EL (cell line): Measurements from ENCODE around the gene CFAP46.
A peak's percentile ranks its signal among the peaks of the same experiment; 100 is the strongest.
"Not testable (repeated sequence)": the region's sequence is repeated elsewhere in the genome, so short reads cannot be mapped to it uniquely, and the experiment has no call there.

ENCODE experiments used
- DNase-seq: peaks from one replicate; pipeline ENCODE4 v3.0.0-alpha.2; 2016

CFAP46 gene

DNA sequence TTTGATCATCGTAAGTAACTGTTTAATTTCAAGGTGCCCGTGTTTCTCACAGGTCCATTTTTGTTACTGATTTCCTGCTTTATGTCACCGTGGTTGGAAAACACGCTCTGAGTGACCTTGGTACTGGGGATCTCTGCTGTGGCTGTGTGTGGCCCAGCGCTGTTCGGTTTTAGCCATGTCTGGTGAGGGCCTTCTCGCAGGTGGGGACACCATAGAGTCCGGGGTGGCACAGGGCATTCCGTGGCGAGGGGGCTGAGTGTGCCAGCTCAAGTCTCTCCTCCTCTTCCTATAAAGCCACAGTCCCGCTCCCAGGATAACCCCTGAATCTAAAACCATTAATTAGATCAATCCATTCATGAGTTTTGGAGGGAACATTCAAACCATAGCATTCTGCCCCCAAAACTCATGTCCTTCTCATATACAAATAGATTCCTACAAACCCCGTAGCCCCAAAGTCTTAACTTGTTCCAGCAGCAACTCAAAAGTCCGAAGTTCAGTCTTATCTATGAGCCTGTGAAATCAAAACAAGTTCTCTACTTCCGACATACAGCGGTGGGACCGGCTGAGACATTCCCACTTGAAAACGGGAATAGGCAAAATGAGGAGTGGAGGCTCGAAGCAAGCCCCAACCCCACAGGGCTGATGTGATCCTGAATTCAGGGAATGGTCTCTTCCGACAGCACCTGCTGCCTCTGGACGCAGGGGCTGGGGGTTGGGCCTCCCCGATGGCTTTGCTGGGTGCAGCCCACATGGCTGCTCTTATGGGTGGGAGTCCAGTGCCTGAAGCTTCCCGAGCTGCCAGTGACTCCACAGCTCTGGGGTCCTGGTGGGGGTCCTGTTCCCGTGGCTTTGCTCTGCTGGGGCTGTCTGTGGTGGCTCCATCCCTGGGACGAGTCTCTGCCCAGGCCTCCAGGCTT is 101.4 kb downstream of the CFAP46 start:
- DNase-seq: no peak

DNA sequence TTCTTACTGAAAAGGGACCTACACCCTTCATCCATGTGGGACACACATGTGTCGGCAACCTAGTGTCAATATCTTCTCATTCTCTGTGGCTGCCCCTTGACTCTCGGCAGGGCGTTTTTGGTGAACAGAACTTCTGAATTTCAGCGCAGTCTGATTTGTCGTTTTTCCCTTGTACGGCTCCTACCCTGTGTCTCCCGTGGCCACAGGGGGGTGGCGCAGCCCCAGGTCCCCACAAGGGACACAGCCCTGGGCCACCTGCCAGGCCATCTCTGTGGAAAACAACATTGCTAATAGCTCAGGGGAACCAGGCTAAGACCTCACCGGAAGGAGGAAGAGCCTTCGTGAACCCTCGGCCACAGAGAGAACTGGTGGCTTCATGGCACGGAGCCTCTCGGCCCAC is 103.3 kb downstream of the CFAP46 start:
- no peak for DNase-seq

DNA sequence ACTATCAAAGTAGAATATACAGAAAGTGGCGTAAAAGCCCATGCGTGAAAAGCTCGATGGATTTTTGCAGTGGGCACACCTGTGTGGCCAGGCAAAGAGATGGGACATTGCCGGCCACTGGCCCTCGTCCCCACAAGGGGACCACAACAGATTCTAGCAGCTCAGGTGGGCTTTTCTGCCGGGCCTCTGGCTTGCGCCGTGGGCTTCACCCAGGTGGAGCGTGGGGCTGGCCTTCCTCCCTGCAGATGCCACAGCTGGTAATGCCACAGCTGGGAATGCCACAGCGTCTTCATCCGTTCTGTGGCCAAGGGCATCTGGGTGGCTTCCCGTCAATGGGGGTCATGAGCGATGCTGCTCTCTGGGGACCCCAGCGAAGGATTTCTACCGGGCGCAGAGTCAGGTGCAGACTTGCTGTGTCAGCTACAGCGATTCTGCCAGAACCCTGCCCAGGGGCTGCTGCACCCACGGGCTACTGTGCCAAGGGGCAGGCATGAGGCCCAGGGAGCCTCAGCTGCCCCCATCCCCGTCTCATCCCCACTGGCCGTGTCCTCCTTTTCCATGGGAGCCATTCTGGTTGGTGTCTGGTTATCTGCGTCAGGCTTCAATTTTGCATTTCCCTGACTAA is 103.9 kb downstream of the CFAP46 start:
- no peak for DNase-seq

DNA sequence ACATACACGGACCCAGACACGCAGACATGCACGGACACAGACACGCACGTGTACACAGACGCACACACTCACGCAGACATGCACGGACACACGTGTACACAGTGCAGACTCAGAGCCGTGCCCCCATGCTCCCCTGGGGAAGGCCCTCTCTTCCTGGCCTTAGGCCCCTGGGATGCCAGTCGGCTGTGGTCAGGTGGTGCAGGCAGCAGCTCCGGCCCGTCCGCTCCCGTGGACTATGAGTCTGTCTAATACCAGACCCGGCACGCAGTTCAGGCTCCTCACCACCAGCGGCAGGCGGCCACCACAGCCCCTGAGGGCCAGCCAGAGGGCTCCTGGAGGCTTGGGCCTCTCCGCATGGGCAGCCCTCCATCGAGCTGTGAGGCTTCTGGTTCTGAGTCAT is 104.5 kb downstream of the CFAP46 start:
- no peak for DNase-seq

DNA sequence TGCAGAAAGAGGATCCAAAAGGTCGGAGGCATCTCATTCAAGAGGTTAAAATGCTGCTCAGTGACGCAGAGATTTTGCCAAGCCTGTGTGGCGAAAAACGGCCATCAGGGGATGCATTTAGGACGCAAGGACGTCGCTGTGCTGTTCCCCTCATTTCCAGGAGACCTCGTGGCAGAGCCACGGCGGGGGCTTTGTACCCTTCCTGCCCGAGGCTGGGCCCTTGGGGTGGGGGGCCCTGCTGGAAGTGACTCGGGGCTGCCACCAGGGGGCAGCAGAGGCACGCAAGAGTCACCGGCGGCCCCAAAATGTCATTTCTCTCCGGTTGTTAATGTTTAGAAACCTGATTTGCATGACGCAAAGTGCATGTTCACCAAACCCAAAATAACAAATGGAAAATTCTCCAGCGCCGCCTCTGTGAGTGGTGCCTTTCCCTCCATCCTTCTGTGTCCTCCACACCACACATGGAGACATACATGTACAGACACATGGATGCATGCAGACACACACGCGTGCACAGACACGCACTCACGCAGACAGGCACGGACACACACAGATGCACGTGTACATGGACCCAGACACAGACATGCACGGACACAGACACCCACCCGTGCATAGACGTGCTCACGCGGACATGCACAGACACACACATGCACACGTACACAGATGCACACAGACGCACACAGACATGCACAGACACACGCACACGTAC is 105.4 kb downstream of the CFAP46 start:
- peak; percentile 15 for DNase-seq

DNA sequence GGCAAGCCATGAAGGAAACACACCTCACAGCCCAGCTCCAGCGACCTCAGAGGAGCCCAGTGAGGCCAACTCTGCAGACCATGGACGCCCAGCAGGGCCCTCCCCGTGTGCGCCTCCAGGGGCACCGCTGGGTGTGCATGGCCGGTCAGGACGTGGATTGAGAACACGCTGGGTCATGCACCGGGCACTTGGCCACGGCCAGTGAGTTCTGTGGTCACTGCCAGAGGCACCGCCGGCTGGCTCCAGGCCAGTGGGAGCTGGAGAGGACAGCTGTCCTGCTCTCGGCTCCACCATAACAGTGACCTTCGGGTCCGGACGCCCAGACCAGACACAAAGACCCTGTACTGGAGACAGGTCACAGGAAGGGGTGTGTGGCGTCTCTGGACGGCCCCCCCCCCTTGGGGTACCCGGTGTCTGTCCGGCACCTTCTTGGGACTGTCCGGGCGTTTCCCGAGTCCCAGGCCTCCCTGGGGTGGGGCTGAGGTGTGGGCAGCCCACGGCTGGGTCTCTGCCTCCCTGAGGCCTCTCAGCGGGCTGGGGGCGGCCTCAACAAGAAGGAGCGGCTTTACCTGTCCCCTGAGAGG is 106.0 kb downstream of the CFAP46 start:
- no peak for DNase-seq

DNA sequence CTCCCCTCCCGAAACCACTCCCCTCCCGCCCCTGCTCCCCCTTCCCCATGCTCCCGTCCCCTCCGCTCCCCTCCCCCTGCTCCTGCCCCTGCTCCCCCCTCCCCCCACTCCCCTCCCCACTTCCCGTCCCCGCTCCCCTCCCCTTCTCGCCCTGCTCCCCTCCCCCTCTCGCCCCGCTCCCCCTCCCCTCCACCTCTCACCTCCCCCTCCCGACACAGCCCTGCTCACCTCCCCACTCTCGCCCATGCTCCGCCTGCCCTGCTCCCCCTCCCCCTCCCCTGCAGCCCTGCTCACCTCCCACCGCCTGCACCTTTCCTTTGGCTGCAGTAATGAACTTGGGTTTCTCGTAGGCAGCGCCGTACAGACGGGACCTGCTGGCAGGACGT is 106.5 kb downstream of the CFAP46 start:
- DNase-seq: no peak

DNA sequence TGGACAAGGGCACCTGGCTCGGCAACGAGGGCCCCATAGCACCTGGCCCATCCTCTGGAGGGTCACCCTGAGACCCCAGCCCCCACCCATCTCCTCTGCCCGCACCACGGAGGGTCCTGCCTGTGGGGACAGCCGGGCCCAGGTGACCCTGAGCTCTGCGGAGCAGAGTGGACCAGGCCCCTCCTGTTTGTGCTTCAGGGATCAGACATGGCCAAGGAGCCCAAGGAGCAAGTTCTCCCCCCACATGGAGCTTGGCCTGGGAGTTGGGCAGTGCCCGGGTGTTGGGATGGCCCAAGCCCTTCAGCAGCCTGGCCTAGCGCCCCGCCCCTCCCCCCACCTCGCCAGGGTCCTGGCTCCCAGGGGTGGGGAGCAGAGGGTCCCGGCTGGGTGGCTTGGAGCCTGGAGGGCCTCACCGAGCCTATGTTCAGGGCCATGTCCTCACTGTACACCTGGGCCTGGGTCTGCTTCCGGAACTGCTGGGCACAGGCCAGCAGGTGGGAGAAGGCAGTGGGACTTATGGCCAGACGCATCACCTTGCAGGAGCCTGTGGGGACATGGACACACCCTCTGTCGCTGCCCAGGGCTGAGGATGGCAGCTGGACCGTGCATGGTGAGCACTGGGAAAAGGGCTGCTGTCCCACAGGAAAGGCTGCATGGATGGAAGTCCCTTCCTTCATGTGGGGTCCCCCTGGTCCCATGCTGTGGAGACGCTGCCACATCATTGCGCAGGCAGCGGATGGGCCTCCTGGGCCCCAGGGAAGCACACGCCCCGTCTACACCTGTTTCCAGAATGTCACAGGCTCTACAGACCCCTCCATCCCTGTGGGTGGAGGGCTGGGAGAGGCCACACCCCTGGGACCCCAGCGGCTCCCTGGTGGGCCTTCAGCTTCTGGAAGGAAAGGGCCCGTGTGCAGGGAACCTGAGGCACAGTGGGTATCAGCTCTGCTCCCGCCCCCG is 107.2 kb downstream of the CFAP46 start:
- no peak for DNase-seq

DNA sequence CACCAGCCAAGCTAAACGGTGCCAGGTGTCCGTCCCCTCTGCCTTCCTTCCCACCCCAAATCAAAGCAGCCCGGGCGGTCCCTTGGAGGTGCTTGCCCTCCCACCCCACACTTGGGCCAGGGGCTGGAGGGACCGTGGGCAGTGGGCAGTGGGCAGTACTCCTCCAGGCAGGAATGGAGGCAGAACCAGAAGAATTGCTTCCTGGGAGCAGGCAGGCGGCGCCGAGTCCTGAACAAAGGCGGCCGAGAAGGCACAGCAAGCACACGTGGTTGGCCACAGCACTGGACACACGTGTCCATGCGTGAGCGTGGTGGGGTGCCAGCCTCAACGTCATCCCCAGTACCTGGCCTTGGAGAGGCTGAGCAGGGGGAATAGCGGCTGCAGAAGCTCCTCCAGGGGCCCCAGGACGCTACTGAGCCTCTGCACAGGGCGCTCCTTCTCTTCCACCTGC is 108.0 kb downstream of the CFAP46 start:
- no peak for DNase-seq

DNA sequence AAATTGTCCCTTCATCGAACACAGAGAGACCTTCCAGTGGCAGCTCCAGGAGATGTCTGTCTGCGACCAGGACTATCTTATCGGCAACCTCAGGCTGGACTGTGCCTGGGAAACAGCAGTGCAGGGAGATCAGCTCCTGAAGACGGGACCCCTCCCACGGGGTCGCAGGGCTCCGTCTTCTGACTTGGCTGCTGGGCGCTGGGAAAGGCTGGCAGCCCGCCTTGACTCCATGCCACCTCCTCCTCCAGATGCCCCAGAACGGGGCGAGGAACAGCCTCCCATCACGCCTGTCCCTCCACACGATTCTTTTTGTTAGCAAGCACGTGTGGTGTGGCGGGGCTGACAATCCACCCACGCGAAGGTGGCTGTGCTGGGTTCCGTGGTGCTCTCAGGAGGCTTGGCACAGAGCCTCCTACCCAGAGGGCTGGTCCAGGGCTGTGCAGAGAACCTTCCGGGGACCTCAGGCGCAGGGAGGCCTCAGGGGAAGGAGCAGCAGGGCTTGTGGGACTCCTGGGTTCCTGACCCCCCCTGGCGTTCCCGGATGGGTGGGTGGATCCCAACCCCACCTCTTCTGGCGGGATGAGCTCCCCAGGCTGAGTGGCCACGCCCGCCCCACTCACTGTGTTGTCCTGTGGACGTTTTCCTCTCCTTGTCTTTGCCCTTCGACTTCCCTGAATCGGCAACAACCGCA is 108.8 kb downstream of the CFAP46 start:
- DNase-seq: no peak

DNA sequence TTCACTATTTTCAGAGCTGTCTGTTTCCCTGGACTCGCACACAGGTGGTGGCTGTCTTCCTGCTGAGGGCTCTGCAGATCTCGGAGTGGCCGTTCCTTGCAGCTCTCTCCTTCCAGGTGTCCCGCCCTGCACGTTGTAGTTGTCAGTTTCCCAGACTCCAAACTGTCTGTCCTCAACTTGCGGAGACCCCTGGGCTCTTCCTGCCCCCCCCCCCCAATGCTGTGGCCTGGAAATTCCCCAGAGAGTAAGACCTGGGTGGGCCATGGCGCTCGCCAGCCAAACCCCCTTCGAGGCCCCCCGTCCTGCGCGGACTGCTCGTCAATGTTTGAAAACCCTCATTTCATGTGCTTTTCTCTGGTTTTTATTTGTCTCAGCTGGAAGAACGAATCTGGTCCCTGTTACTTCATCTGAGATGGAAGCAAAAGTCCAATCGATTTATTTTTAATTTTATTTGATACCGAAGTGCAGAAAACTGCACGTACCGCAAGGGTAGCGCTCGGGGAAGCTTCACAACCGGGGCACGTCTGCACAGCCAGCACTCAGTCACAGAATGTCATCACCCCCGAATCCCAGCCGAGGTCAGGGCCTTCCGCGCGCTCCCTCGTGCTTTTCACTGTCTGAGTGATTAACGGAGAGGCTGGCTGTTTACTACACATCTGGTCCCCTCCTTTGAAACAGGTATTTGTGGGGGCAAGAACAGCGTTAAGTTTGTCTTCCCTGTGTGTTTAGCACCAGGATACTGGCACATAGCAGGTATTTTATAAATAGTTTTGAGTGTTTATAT is 110.0 kb downstream of the CFAP46 start:
- no peak for DNase-seq

DNA sequence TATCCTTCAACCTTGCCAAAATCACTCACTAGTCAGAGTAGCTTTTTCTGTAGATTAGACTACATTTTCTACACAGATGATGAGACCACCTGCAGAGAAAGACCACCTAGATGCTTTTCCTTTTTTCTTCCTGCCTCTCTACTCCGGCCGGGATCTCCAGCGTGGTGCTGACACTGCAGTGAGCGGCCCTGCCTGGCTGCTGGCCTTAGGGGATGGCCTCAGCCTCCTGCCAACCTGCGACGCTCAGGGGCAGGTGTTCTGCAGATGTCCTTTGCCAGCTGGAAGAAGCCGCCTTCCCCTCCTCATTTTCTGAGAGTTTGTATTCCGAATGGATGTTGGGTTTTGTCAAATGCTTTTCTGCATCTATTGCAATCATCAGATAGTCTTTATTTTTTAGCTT is 113.0 kb downstream of the CFAP46 start:
- DNase-seq: no peak

DNA sequence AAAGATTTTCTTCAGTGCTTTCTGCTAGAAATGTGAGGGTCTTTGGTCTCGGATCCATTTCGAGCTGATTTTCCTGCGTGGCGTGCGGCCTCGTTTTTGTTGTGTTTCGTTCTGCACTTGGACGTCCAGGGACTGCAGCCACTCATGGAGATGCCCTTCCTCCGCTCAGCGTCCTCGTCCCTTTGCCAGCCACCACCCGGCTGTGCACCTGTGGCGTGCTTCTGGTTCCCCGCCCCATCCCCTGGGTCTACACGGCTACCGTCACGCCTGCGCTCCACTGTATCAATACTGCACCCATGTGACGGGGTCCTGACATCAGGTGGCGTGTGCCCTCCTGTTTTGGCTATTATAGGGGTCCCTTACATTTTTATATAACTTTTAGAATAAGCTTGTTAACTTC is 113.7 kb downstream of the CFAP46 start:
- DNase-seq: no peak

DNA sequence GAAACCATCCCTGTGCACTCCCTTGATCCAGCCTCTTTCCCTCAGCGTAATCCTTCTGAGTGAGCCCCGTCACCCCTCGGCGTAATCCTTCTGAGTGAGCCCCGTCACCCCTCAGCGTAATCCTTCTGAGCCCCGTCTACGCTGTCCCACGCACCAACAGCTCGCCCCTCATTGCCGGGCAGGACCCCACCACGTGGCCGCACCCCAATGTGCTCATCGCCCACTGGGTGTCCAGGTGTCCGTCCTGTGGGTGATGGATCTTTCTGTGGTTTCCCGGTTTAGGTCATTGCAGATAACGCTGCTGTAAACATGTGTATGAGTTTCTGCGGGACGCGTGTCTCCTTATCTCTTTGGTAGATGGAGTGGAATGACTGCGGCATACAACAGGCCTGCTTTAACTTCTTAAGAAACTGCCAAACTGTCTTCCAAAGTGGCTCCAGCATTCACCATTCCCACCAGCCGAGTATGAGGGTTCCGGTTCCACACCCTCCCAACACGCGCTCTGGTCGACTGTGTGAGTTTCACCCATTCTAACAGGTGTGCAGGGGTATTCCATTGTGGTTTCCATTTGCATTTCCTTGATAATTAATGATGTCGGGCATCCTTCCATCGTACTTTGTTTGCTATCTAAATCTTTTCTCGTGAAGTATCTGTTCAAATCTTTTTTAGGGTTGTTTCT is 114.4 kb downstream of the CFAP46 start:
- no peak for DNase-seq

DNA sequence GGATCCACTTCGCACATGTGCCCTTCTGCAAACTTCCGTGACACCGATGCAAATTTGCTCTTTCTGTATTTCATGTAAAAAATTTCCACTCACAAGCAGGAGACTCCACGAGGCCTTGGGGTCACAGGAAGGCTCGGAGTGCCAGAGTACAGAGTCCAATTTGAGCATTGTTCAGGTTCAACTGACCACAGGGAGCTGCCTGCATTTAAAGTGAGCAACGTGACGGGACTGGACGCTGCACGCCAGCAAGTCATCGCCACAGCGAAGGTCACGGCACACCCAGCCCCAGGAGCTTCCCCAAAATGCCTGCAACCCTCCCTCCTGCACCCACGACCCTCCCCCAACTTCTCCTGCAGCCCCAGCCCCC is 115.0 kb downstream of the CFAP46 start:
- no peak for DNase-seq

DNA sequence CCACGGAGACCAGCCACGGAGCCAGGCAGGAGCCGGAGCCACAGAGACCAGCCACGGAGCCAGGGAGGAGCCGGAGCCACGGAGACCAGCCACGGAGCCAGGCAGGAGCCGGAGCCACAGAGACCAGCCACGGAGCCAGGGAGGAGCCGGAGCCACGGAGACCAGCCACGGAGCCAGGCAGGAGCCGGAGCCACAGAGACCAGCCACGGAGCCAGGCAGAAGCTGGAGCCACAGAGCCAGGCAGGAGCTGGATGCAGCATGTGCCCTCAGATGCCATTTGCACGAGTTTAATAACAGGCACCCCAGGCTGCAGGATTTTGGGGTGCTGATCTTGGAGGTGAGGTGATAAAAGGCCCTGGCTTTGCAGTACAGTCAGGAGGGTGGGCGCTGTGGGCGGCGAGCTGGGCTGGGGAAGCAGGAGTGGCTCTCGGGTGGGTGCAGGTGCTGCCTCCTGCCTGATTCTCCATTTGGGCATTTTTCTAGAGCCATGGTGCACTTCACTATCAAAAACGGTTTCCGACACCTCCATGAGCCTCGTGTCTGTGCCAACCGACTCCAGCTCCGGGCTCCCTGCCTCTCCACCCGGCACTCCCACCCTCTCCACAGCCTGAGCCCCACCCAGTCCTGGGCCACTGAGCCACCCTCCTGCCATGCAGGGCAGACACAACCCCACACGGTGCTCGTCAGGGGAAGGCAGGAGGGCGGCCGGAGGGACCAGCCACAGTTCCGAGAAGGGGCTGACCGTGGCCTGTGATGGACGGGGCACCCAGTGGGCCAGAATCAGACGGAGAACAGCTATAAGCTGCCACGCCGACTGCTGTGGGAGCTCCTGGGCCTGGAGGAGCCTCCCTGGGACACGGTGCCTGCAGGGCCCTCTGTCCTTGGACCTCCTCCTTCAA is 115.6 kb downstream of the CFAP46 start:
- DNase-seq: no peak

DNA sequence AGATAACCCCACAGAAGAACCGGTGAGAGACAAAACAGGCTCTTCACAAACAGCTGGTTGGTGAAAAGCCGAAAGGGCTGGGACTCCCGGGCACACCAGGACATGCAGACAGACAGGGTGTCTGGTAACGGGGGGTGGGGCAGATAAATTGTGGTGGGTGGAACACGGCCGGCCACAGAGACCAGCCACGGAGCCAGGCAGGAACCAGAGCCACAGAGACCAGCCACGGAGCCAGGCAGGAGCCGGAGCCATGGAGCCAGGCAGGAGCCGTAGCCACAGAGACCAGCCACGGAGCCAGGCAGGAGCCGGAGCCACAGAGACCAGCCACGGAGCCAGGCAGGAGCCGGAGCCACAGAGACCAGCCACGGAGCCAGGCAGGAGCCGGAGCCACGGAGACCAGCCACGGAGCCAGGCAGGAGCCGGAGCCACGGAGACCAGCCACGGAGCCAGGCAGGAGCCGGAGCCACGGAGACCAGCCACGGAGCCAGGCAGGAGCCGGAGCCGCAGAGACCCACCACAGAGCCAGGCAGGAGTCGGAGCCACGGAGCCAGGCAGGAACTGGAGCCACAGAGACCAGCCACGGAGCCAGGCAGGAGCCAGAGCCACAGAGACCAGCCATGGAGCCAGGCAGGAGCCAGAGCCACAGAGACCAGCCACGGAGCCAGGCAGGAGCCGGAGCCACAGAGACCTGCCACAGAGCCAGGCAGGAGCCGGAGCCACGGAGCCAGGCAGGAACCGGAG is 116.4 kb downstream of the CFAP46 start:
- DNase-seq: not testable (repeated sequence)

DNA sequence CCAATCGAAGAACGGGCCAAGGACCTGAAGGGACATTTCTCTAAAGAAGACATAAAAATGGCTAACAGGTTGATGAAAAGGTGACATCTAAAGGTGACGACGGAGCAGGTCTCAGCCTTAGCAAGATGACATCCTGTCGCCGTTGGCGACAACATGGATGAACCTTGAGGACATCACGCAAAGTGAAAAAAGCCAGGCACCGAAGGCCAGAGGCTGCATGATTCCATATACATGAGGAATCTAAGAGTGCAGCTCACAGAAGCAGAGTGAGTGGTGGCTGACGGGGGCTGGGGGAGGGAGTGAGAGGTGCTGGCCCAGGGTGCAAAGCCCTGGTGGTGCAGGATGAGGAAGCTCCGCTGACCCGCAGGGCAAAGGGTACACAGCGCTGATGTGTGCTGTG is 122.3 kb downstream of the CFAP46 start:
- DNase-seq: no peak
